Fibroblast of skin of left biceps (primary cell): ENCODE results near the gene GLCCI1.

Experiments used
- DNase-seq, 2 experiments: peaks; one replicate each; pipeline ENCODE4 v3.0.0-alpha.2; 2013; ENCODE audit warnings: low read depth in 2 of 2

GLCCI1 gene

GRCh38 chr7:7968544-7969305 is at the start of gene GLCCI1:
GLCCI1 (plus strand) TSS chr7:7968796; CDS start chr7:7969351, 555 bp downstream.
- DNase-seq = peak; percentile 89 to 90

DNA sequence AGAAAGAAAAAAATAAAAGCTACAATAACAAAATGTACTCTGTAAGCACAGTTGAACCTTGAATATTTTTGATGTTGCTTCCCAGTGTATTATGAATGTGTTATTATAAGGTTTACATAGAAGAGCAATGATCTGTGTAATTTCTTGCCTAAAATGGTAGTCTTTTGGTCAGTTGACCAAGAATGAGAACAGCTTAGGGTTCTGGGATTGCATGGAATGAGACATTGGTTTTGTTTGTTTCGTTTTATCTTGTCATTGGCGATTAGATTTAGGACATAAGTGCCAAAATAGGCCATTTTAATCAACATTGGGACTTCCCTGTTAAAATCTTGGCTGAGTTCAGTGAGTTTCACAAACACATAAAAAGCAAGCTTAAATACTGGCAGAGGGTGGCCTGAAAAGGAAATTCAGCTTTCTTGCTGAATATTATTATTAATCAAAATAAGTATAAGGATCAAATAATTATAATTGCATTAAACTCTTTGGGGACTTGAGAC is 49.1 kb upstream of the GLCCI1 start:
- no peak for DNase-seq

GRCh38 chr7:7920056-7920455 is 48.5 kb upstream of the GLCCI1 start:
- no peak for DNase-seq

- no peak for DNase-seq
Observed at GRCh38 chr7:7920481-7920880, 48.1 kb upstream of the GLCCI1 start.

DNA sequence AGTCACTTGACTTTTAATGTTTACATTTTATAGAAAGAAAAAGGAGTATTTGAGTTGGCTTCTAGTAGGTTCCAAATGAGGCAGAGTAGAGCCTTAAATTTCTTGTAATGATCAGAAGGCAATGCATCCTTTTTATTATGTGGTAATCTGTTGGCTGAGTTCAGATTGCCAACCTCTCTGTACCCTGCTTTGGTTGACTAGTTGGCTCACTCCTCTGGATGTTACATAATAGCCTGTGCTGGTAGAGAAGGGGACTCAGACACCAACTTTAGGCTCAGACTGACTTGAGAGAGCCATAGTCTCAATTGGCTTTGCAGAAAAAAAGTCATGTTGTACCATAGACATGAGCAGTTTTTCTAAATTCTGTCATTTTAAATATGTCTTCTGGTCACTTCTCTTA is 46.8 kb upstream of the GLCCI1 start:
- no peak for DNase-seq

- no peak for DNase-seq
Observed at GRCh38 chr7:7922684-7923385, 45.8 kb upstream of the GLCCI1 start.

- DNase-seq = no peak
Observed at GRCh38 chr7:7923818-7924217, 44.8 kb upstream of the GLCCI1 start.

GRCh38 chr7:7924303-7924702 is 44.3 kb upstream of the GLCCI1 start:
- DNase-seq = no peak

GRCh38 chr7:7931626-7932025 is 37.0 kb upstream of the GLCCI1 start:
- no peak for DNase-seq

GRCh38 chr7:7932553-7932952 is 36.0 kb upstream of the GLCCI1 start:
- no peak for DNase-seq

- DNase-seq = no peak
Observed at GRCh38 chr7:7933915-7934526, 34.6 kb upstream of the GLCCI1 start.

- no peak for DNase-seq
Observed at GRCh38 chr7:7934945-7935344, 33.7 kb upstream of the GLCCI1 start.

DNA sequence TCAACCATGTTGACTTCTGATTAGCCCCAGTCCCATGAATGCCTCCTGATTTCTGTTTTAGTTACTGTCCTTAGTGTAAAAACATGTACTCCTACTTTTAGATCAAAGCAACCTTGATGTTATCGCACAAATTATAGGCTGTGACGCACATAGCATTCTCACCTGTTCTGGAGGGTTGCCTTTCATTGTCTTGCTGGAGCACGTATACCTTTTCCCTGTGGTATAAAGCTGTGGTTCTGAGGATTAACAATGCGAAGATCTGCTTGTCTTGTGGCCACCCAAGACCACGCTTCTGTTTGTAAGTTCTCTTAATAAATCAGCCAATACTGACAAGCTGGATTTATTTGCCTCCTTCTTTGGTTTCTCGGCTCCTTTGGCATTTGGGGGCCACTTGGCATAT is 30.1 kb upstream of the GLCCI1 start:
- no peak for DNase-seq

DNA sequence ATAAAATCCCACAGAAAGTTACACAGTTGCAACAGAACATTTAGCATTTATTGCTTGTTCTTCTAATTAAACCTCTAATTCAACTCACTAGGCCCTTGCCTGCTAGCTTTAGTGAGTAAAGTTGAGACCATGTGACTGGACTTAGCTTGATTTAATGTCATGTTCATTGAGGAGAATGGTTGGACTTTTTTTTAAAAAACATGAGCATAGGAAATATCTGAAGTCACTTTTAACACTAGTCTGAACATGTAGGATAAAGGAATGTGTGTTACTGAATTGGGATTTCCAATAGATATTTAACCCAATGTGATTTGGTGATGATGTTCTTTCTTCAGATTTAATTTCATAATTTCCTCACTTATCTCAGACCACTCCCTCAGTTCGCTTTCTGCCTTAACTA is 24.6 kb upstream of the GLCCI1 start:
- no peak for DNase-seq

- no peak for DNase-seq
Observed at GRCh38 chr7:7944619-7945282, 23.8 kb upstream of the GLCCI1 start.

- DNase-seq = no peak
Observed at GRCh38 chr7:7946486-7946885, 22.1 kb upstream of the GLCCI1 start.

DNA sequence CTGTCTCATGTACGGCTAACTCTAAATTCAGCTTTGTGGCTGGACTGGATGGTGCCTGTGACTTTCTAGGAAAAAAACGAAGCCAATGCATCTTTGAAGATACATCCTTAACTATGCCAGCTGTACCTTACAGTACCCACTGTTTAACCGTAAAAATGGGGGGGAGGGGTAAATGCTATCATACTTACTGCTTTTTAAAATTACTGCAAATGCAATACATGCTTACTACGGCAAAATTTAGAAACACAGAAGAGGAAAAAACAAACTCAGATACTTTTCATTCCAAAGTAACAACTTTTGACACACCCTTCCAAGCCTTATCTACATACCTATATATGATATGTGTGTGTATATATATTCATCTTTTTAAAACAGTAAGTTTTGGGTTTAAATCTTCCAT is 20.4 kb upstream of the GLCCI1 start:
- DNase-seq = no peak

DNA sequence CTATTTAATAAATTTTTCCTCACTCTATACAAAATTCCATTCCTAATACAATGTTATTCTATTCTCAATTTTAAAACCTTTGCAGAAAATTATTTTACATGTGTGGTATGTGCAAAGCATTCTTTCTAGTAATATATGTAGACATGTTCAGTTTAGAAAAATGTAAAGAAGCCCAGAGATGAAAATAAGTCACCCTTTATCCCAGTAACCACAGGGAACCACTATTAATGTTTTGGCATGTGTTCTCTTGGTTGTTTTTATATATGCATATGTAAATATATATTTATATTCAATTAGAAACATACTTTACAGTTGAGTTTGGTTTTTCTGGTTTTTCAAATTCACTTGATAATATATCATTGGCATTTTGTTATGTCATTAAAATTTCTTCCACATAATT is 14.8 kb upstream of the GLCCI1 start:
- DNase-seq = peak; percentile 70

- DNase-seq = peak in 1 of 2 experiments; percentile 37
Observed at GRCh38 chr7:7956531-7957128, 12.0 kb upstream of the GLCCI1 start.

- DNase-seq = no peak
Observed at GRCh38 chr7:7957513-7957912, 11.1 kb upstream of the GLCCI1 start.

DNA sequence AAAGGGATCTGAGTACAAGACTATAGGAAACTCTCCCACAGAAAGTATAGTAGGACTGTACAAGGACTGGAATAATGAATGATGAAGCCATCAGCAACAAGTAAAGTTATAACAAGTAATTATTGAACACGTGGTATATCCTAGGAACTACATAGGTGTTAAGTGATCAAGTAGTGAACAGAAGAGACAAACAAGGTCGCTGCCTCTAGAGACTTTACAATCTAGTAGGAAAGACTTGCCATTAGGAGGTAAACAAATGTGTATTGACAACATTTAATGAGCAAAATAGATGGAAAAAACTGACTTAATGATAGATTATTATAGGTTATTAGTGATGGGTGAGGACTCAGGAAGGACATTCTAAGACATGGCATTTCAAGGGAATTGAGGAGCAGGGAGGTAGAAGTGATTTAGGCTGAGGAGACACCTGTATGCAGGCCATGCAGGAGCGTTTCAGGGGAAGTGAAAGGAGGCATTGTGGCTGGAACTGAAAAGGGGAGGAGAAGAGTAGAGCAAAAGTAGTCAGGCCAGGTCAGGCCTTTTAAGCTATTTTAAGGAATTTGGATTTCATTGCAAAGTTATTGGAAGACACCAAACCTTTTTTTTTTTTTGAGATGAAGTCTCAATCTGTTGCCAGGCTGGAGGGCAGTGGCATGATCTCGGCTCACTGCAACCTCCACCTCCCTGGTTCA is 8.5 kb upstream of the GLCCI1 start:
- DNase-seq = no peak
